HG03565 (cell line): ENCODE measurements around the gene GNE.
"Not testable (repeated sequence)": the region's sequence is repeated elsewhere in the genome, so short reads cannot be mapped to it uniquely, and the experiment has no call there.

Source experiments
- ATAC-seq: cut with Tn5 transposase; IDR thresholded peaks from one replicate; pipeline ENCODE4 v1.9.1; 2021; ENCODE audit warnings: mild to moderate bottlenecking, moderate library complexity; ENCODE audit not compliant: unreplicated experiment

Gene GNE

DNA sequence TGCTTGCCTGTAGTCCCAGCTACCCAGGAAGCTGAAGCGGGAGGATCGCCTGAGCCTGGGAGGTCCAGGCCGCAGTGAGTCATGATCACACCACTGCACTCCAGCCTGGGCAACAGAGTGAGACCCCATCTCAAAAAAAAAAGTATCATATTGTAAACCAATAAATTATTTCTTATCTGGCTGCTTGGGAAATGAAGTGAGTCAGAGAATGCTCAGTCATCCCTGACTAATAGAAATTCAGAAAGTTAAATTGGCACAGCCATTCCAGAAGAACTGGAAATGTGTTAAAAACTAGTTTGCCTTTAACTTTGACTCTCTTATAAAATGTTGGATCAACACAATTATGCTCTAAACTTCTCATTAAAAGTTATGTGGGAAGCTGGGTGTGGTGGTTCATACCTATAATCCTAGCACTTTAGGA is 9.8 kb upstream of the GNE start:
- no peak for ATAC-seq

DNA sequence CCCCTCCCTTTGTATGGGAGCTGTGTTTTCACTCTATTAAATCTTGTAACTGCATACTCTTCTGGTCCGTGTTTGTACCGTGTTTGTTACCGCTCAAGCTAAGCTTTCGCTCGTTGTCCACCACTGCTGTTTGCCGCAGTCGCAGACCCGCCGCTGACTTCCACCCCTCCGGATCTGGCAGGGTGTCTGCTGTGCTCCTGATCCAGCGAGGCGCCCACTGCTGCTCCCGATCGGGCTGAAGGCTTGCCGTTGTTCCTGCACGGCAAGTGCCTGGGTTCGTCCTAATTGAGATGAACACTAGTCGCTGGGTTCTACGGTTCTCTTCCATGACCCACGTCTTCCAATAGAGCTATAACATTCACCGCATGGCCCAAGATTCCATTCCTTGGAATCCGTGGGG is 6.6 kb upstream of the GNE start:
- ATAC-seq, result no peak

GRCh38 chr9:36263683-36264082 is 5.4 kb upstream of the GNE start:
- no peak for ATAC-seq

GRCh38 chr9:36258996-36259533 is 817 bp upstream of the GNE start:
- ATAC-seq, result no peak

DNA sequence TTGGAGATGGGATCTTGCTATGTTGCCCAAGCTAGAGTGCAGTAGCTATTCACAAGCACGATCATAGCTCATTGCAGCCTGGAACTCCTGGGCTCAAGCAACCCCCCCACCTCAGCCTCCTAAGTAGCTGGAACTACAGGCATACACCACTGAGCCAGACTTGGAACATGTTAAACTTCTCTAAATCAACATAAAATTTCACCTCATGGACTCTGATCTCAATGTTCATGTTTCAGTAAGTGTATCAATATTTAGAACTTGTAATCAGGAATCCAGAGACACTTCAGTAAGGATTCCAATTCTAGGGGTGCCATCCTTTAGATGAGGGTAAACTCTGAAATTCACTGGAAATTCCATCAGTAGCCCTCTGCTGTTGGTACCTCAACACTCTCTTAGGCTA is 6.8 kb downstream of the GNE start:
- ATAC-seq, result no peak

DNA sequence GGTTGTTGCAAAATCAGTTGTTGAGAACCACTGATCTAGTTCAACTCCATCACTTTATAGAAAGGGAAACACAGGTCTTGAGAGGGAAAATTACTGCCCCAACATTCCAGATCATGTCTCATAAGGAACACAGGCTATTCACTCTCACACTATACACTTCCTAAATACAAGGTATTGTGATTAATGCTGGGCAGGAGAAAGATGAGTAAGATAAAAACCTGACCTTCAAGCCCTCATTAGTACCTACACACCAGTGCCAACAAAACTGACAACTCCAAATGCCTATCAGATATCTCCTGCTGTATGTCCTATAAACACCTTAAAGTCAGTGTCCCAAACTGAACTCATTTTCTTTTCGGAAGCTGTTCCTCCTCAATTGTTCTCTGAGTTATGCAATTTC is 8.2 kb downstream of the GNE start:
- no peak for ATAC-seq

- no peak for ATAC-seq
Measured at GRCh38 chr9:36249189-36249588, 9.1 kb downstream of the GNE start.

GRCh38 chr9:36248061-36248460 is 10.2 kb downstream of the GNE start:
- ATAC-seq, result not testable (repeated sequence)

DNA sequence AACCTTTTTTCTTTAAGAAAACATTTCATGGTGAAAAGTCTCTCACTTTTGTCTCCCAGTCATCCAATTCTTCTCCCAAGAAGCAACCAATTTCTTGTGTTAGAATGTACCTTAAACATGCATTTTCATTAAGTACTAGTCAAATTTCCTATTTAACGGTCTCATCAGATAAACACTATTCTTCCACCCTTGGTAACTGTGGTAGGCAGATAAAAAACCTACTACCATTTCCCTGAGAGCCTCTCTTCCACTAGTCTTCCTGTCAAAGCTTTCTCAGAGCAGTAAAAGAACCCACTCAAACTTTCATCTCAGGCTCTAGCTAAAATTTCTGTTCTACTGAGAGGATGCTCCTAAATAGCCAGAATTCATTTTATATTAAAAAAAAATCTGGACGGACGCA is 10.9 kb downstream of the GNE start:
- ATAC-seq, result no peak

DNA sequence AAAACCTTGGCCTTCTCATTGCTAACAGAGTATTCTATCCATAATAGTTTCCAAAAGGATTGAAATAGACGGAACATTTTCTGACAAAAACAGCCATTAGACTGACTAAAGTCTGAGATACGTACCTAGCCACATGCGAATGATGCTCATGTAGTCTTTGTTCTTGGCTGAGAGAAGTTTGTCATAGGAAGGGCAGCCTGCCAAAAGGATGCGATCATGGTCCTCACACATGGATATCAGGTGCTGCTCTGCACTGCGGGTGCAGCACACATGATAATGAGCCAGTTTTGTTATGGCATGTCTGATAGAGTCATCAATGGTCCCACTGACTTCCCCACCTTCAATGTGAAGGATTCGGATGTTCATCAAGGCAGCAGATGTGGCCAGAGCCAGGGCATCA is 12.3 kb downstream of the GNE start:
- ATAC-seq, result no peak

- ATAC-seq, result not testable (repeated sequence)
Measured at GRCh38 chr9:36239675-36240074, 18.6 kb downstream of the GNE start.

DNA sequence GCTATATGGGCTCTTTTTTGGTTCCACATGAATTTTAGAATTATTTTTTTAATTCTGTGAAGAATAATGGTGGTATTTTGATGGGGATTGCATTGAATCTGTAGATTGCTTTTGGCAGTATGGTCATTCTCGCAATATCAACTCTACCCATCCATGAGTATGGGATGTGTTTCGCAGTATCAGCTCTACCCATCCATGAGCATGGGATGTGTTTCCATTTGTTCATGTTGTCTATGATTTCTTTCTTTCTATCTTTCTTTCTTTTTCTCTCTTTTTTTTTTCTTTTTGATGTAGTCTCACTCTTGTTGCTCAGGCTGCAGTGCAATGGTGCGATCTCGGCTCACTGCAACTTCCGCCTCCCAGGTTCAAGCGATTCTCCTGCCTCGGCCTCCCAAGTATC is 19.0 kb downstream of the GNE start:
- ATAC-seq, result not testable (repeated sequence)

DNA sequence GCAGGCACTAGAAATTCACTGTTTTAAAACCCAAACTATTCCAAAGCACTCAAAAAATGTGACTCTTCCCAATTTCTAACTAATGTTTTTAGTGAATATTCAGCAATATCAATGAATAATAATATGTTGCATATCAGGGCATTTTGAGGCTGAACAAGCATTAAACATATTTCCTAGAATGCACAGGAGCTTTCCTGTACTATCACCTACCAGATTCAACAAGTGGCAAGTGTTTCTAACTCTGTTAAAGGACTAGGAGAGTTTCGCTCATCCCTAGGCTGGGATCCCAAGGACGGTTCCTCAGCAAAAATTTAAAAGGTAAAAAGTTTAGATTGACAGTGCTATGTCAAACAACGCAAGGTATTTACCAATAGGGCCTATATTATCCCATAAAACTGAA is 21.0 kb downstream of the GNE start:
- ATAC-seq, result no peak

DNA sequence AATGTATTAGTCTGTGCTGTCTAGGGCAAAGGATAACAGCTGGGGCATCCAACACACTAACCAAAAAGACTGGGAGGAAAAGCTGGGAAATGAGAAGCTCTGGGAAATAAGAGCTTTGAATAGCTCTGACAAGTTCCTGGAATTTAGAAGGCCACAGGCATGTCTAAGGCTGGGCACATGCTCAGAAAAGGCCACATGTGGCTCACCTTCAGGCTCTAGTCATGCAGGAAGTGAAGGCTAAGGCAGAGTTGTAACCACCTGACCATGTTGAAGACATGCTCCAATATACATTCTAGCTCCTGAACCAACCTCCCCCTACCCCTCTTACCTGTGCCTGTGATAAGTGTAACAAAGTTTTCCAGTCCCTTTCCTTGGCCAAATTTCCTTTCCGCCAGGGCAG is 35.8 kb downstream of the GNE start:
- ATAC-seq, result no peak

DNA sequence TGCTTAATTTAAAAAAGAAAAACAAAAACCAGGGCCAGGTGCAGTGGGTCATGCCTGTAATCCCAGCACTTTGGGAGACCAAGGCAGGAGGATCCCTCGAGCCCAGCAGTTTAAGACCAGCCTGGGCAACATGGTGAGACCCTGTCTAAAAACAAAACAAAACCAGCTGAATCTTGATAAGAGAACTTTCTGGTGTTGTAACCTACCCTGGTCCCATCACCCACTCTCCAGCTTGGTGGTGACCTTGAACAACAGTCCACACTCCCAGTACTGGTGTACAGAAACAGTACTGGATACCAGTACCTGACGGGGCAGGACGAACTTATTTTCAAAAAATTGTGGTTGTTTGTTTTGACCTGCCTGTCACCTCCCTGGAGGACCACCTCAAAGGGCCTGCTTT is 36.6 kb downstream of the GNE start:
- ATAC-seq, result no peak

DNA sequence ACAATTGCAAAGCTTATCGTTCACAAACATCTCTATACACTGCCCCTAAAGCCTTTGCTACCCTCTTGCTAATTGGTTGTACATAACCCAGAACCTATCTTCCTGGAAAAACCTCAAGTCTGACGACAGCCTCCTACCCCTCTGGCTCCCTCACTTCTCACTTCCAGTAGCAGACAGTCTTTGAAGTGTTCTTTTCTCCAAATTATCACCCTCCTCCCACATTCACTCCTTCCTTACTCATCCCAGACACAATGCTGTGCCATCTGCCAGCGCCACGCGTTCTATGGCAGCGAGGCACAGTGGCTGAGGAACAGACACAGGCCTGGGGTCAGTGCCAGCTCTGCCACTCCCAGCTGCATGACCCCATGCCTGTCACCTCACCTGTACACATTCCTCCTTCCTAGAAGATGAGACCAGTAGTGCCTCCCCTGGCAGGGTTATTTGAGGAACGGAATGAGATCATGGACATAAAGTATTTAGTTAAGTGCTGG is 39.8 kb downstream of the GNE start:
- no peak for ATAC-seq

- ATAC-seq, result no peak
Measured at GRCh38 chr9:36218011-36218410, 40.2 kb downstream of the GNE start.

GRCh38 chr9:36217256-36217968 is 40.8 kb downstream of the GNE start:
- no peak for ATAC-seq

DNA sequence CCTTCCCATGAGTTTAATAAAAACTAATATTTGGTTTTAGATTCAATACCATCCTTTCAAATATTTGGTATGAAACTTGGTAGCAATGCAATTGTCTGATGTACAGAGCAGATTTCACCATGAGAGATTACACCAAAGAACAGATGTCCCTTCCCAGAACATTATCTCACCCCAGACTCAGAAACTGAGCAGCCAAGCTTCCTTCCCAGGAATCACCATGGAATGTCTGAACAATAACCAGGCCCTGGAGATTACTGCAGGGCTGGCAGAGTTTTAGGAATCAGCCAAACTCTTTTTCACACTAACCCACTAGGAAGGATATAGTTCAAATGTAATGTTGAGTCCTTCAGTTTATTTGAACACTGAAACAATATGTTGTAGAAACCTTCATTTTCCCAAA is 43.7 kb downstream of the GNE start:
- no peak for ATAC-seq

GRCh38 chr9:36213989-36214388 is 44.3 kb downstream of the GNE start:
- ATAC-seq, result no peak

GRCh38 chr9:36213387-36213786 is 44.9 kb downstream of the GNE start:
- ATAC-seq, result no peak

DNA sequence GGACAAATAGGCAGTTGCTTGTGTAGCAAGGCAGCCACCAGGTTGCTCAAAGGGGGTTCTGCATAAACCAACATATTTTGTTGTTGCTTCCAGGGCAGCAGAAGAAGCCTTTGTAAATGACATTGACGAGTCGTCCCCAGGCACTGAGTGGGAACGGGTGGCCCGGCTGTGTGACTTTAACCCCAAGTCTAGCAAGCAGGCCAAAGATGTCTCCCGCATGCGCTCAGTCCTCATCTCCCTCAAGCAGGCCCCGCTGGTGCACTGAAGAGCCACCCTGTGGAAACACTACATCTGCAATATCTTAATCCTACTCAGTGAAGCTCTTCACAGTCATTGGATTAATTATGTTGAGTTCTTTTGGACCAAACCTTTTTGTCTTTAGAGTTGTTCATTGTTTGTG is 46.7 kb downstream of the GNE start:
- ATAC-seq, result no peak

- ATAC-seq, result no peak
Measured at GRCh38 chr9:36210722-36211121, 47.5 kb downstream of the GNE start.
